Activated B cell treated with CpG ODN at 0.5 μM for 24 hours (primary cell): Measurements from ENCODE around the gene SET. TPM values are rescaled to one million over a fixed set of nuclear protein-coding genes. Genes with fewer than 3 reads are reported as not detected.

ENCODE experiments used
- ATAC-seq: fragments of 200-7000 bp; cut with Tn5 transposase; one replicate; pipeline ENCODE4 v1.10.0; 2021; ENCODE audit warnings: low read depth, mild to moderate bottlenecking, moderate library complexity
- CTCF ChIA-PET: fragments of 350-600 bp; sonication (Branson Sonifier 250); formaldehyde crosslinking; loops from one replicate; lab custom pipeline; 2021; ENCODE audit warnings: antibody characterized with exemption; lab: Charles Lee
- POLR2A ChIA-PET: fragments of 350-600 bp; sonication (Branson Sonifier 250); formaldehyde crosslinking; loops from one replicate; lab custom pipeline; 2021; ENCODE audit warnings: antibody characterized with exemption; lab: Charles Lee
- DNase-seq: peaks from one replicate; pipeline ENCODE4 v3.0.0; 2022
- H3K27ac Mint-ChIP-seq: one replicate; pipeline ENCODE4 v1.8.0; 2020; ENCODE audit warnings: mixed read lengths
- H3K27me3 Mint-ChIP-seq: one replicate; pipeline ENCODE4 v1.8.0; 2021; ENCODE audit warnings: mixed read lengths
- H3K36me3 Mint-ChIP-seq: one replicate; pipeline ENCODE4 v1.8.0; 2021; ENCODE audit warnings: low read depth, mixed read lengths
- H3K4me1 Mint-ChIP-seq: one replicate; pipeline ENCODE4 v1.8.0; 2021; ENCODE audit warnings: mixed read lengths
- H3K4me3 Mint-ChIP-seq: one replicate; pipeline ENCODE4 v1.8.0; 2020; ENCODE audit warnings: mild to moderate bottlenecking, mixed read lengths
- H3K9me3 Mint-ChIP-seq: one replicate; pipeline ENCODE4 v1.8.0; 2020; ENCODE audit warnings: mixed read lengths
- intact Hi-C: fragments of 100-400 bp; cut with micrococcal nuclease; formaldehyde crosslinking; loops from one replicate; pipeline ENCODE4 v1.15.1; 2024
- total RNA-seq: library from RNA; stranded (reverse); gene quantifications from 2 replicates; pipeline ENCODE4 v1.2.3, GENCODE V29; 2022
- TF ChIP-seq, protein P1 (sequence below): fragments of 200-600 bp; IDR thresholded peaks from one replicate; pipeline ENCODE4 v1.8.0; 2022; ENCODE audit warnings: antibody characterized with exemption, mild to moderate bottlenecking

Gene SET
- total RNA-seq, 1 donor from 2014 or later = 762 TPM

GRCh38 chr9:128712451-128713410 is 23.7 kb downstream of the SET start:
- Mint-ChIP-seq H3K4me3 (no peak overlapping the region), H3K36me3 (no peaks in the 10 kb centered on the region), H3K4me1 (no peaks in the 10 kb centered on the region), H3K27ac (no peak overlapping the region), H3K9me3 (no peaks in the 10 kb centered on the region), H3K27me3 (no peaks in the 10 kb centered on the region)
- TF ChIP-seq, protein P1, sequence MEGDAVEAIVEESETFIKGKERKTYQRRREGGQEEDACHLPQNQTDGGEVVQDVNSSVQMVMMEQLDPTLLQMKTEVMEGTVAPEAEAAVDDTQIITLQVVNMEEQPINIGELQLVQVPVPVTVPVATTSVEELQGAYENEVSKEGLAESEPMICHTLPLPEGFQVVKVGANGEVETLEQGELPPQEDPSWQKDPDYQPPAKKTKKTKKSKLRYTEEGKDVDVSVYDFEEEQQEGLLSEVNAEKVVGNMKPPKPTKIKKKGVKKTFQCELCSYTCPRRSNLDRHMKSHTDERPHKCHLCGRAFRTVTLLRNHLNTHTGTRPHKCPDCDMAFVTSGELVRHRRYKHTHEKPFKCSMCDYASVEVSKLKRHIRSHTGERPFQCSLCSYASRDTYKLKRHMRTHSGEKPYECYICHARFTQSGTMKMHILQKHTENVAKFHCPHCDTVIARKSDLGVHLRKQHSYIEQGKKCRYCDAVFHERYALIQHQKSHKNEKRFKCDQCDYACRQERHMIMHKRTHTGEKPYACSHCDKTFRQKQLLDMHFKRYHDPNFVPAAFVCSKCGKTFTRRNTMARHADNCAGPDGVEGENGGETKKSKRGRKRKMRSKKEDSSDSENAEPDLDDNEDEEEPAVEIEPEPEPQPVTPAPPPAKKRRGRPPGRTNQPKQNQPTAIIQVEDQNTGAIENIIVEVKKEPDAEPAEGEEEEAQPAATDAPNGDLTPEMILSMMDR = no peak
- CTCF ChIA-PET = no interaction called here
- POLR2A ChIA-PET = no interaction called here
- no peak for DNase-seq
- intact Hi-C loops = no loop called here
- ATAC-seq = no peak

- POLR2A ChIA-PET = interaction anchor here (1.8 kb wide), 1 partner anchor 11 kb away, joined by 6 read pairs; the partner anchor contains the start of gene ZDHHC12
- Mint-ChIP-seq H3K36me3 (no peaks in the 10 kb centered on the region), H3K27me3 (no peaks in the 10 kb centered on the region), H3K4me3 (no peak overlapping the region), H3K4me1 (no peaks in the 10 kb centered on the region), H3K9me3 (no peaks in the 10 kb centered on the region), H3K27ac (no peak overlapping the region)
- ATAC-seq (no peak), DNase-seq (no peak)
- TF ChIP-seq, protein P1 = no peak
- intact Hi-C loops = no loop called here
- CTCF ChIA-PET = no interaction called here
These were observed 24.4 kb downstream of the SET start for GRCh38 chr9:128713411-128713780.

GRCh38 chr9:128713941-128714573 is 25.0 kb downstream of the SET start:
- Mint-ChIP-seq H3K27ac (no peak overlapping the region), H3K4me1 (no peaks in the 10 kb centered on the region), H3K9me3 (no peaks in the 10 kb centered on the region), H3K4me3 (no peak overlapping the region), H3K27me3 (no peaks in the 10 kb centered on the region), H3K36me3 (no peaks in the 10 kb centered on the region)
- POLR2A ChIA-PET = interaction anchor here (1.8 kb wide), 1 partner anchor 10 kb away, joined by 6 read pairs; the partner anchor contains the start of gene ZDHHC12
- DNase-seq (no peak), ATAC-seq (no peak)
- CTCF ChIA-PET = no interaction called here
- intact Hi-C loops = no loop called here
- TF ChIP-seq, protein P1 = no peak

DNA sequence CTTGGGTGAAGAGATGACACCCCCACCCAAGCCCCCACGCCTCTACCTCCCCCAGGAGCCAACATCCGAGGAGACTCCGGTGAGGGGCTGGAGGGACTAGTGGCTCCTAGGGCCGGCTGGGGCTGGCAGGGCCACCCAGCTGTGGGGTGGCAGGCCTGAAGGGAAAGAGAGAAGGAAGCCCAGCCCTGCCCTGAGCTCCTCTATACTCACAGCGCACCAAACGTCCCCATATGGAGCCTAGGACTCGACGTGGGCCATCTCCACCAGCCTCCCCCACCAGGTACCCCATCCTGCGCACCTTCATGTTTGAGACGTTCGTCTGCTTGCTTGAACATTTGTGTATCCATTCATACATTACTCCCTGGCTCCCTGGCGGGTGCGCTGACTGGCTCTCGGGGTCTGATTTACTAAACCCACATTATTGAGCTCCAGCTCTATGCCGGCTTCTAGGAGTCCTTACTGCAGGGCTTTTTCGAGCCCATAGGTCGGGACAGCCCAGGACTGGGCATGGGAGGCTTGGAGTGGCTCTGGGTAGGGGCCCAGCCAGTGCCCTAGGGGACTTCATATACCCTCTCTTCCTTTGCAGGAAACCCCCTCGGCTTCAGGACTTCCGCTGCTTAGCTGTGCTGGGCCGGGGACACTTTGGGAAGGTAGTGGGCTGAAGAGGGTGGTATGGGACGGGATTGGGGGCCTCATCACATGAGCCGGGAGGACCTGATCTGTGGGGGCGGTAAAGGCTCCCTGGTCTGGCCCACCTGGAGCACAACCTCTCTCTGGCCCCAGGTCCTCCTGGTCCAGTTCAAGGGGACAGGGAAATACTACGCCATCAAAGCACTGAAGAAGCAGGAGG is 25.8 kb downstream of the SET start:
- TF ChIP-seq, protein P1 = no peak
- POLR2A ChIA-PET = interaction anchor here (1.8 kb wide), 1 partner anchor 9 kb away, joined by 6 read pairs; the partner anchor contains the start of gene ZDHHC12
- Mint-ChIP-seq H3K4me1 (no peaks in the 10 kb centered on the region), H3K27me3 (no peaks in the 10 kb centered on the region), H3K4me3 (no peak overlapping the region), H3K27ac (no peak overlapping the region), H3K9me3 (no peaks in the 10 kb centered on the region), H3K36me3 (peaks cover 3% of the 10 kb centered on the region)
- no peak for DNase-seq
- intact Hi-C loops = no loop called here
- CTCF ChIA-PET = no interaction called here
- ATAC-seq = no peak
